AG08396 (cell line): ENCODE measurements around the gene TTC17.
"Not testable (repeated sequence)": the region's sequence is repeated elsewhere in the genome, so short reads cannot be mapped to it uniquely, and the experiment has no call there.

Experiments used
- DNase-seq: peaks from one replicate; pipeline ENCODE4 v3.0.0; 2012; ENCODE audit warnings: low spot score, mixed read lengths

TTC17 gene

DNA sequence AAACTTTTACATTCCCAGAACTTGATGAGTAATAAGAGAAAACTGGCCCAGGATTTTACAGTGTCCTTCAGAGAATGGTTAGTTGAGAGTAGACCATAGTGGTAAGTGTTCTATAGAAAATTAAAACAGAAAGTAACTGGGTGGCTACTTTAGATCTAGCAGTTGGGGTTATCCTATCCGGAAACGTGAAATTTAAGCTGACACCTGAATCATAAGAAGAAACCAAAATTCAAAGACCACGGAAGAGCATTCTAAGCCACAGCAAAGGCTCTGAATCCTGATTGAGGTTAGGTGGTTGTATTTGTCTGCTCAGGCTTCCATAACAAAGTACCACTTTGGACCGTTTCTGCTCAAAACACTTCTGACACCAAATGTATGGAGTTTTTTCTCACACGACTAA lies 34.0 kb downstream of the TTC17 start:
- no peak for DNase-seq

DNA sequence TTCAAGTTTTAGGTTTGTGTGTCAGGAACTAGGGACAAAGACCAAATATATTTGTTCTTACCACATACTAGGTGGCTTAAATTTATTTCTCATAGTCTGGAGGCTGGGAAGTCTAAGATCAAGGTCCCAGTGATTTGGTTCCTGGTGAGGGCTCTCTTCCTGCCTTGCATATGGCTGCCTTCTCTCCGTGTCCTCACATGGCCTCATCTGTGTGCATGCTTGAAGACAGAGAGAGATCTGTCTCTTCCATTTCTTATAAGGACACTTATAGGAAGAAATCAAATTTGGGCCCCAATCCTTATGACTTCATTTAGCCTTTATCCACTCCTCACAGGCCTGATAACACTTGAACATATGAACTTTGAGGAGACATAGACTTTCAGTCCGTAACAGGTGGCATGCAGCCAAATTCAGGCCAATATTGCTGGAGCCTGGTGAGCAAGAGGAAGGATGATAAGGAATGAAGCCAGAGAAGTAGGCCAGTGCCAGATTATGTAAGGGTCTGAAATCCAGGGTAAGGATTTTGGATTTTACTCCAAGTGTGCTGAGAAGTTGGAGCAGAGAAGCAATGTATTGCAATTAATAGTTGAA lies 35.1 kb downstream of the TTC17 start:
- DNase-seq: no peak

DNA sequence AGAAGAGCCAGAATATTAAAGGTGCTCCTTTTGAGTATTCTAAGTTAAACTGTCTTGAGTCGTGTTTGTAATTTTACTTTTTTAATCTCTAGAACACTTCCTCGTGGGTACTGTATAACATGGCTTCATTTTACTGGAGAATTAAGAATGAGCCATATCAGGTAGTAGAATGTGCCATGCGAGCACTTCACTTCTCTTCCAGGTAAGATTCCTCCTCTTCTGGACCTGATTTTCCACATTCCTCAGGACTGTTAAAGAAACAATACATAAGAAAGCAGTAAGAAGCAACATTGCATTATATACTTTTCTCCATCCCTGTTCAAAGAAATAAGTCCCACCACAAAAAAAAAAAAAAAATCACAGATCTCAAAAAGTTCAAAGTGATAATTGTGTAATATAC lies 37.9 kb downstream of the TTC17 start:
- DNase-seq: no peak

DNA sequence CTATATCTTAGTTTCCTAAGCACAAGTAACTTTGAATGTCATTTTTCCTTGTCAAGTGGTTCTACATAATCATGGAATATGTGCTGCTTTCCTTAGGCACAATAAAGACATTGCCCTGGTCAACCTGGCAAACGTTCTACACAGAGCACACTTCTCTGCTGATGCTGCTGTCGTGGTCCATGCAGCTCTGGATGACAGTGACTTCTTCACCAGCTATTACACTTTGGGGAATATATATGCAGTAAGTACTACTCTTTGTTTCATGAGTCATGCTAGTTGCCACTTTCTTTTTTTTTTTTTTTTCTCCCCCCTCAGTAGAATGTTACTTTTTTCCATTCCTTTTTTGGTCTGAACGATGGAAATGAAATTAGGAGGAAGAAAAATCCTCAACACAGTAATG lies 38.5 kb downstream of the TTC17 start:
- DNase-seq: no peak

DNA sequence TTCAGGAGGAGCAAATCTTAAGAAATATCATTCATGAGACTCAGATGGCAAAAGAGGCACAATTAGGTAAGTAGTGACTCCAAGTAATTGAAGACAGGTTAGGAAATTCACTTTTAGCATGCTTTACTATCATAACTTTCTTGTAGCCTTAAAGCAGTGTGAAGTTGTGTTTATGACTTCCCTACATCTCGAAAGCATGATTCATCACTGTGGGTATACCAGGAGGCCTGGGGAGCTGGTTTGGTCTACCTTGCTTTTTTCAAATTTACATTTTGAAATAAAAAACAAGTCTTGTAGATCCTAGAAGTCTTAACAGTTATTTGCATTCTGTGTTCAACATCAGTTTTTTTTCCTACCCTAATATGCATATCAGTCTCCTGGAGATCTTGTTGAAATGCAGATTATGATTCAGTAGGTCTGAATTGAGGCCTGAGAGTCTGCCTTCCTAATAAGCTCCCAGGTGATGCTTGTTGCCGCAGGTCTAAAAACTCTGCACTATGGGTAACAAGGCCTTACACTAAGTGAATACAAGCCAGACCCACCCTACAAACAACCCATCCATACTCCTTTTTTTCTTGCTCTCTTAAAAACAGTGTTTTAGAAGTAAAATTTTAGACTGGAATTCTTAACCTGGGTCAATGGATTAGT lies 41.4 kb downstream of the TTC17 start:
- no peak for DNase-seq

DNA sequence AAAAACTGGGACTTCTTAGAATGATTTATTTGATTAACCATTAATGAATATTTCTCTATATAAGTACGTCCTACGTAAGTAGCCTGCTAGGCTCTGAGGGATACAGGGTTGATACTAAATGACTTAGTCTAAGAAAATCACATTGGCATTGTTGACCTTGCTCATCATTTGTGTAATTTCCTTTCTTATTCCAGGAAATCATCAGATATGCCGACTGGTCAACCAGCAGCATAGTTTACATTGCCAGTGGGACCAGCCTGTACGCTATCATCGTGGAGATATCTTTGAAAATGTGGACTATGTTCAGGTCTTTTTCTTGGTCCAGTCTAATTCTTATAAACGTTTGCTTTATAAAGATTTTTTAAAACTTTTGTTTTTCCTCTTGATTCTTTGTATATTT lies 42.5 kb downstream of the TTC17 start:
- DNase-seq: no peak

DNA sequence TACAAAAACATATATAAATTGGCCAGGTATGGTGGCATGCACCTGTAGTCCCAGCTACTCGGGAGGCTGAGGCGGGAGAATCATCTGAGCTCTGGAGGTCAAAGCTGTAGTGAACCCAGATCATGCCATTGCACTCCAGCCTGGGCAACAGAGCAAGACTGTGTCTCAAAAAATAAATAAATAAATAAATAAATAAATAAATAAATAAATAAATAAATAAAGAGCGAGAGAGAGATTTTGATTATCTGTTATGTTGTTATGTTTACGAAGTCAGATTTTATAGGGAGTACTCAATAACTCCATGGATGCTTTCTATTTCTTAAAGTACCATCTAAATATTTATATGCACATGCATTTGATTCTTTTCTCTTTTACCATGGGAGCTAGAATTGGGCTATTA lies 43.1 kb downstream of the TTC17 start:
- not testable (repeated sequence) for DNase-seq

DNA sequence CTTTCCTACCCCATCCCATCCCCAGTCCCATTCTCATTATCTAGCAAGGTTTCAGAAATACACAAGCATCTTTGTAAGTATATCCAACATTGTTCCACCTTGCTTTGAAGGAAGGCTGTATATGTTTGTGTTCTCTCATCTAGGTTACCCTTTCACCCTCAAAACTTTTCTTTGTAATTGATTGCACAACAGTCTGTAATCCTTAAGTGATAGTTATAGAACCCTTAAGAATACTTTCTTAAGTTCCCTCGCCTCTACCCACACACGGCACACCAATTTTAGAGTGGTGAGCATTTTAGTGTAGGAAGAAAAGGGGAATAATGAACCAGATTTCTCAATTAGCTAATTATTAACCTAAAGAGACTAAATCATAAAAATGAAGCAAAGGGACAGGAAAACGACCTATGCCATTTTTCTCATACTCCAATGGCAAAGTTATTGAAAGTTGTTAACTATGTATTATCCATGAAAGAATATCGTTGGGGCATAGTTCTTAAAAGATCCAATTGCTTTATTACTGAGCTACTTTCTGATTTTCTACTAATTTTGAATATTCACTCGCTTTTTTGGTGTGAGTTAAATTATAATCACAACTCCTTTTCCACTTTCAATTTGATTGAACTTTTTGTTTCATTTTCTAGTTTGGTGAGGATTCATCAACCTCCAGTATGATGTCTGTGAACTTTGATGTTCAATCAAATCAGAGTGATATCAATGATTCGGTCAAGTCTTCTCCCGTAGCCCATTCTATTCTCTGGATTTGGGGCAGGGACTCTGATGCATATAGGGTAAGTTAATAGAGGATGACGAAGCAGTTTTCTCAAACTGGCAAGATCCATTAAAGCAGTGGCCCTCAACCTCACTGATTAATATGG lies 44.9 kb downstream of the TTC17 start:
- DNase-seq: no peak

DNA sequence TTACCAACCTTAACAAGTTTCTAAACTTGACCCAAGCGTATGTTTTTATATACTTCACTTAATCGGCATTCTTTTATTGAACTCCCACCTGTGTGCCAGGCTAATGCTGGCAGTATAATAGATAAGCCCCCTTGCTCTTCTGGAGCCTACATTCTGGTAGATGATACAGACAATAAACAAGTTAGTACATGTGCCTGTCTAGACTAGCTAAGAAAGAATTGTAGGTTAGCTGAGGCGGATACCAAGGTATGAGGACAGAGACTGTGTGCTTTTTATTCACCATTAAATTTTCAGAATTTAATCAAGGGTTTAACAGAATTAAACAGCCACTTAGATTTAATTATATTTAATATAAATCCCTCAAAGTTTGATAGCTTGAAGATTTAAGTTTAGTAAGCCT lies 45.7 kb downstream of the TTC17 start:
- DNase-seq: no peak

DNA sequence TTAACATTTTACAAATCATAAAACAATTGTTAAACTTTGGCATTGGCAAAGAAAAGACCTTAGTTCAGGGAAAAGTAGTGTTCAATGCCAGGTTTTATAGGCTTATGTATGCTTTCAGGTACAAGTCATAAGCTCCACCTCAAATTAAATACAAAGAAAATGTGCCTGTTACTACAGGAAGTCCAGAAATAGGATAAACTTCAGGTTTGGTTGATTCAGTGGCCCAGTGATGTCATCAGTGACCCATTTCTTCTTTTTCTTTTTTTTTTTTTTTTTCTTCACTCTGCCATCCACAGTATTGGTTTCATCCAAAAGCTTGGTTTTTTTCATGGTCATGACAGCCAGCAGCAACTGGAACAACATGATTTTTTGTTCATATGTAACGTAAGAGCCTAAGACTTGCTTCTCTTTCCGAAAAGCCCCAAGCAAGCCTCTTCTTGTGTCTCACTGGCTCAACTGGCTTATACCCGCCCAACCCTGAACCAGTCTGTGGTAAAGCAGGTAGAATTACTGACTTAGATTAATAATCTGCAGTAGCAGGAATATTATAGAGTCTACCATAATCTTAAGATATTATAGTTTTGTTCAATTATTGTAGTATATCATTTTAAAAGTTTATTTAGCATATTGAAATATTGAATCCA lies 46.2 kb downstream of the TTC17 start:
- no peak for DNase-seq

DNA sequence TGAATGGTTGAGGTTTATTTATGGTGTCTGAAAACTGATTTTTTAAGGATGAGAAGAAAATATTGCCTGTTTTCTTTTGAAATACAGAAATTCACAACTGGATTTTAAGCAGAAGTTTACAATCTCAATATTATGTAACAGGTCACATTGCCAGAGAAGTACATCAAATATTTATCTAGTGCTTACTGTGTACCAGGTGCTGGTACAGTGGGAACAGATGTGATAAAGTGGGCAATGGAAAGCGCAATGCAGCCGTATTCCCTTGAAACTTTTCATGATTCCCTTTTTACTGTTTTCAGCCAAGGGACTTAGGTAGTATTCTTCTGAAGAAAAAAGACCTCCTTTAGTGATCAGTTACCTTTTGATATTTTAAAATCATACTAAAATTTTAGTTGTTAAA lies 49.6 kb downstream of the TTC17 start:
- DNase-seq: no peak

DNA sequence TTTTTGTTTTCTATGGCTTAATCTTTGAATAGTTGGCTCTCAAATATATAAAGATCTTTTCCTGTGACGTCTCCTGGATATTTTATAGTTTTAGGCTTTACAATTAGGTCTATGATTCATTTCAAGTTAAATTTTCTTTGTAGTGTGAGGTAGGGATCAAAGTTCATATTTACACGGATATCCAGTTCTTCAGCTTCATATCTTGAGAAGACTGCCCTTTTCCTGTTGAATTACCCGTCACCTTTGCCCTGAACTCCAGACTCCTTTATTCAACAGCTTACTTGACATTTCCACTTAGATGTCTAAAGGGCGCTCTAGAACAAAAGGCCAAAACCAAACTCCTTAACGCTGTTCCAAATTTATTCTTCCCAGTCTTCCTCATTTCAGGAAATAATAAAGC lies 51.7 kb downstream of the TTC17 start:
- no peak for DNase-seq

DNA sequence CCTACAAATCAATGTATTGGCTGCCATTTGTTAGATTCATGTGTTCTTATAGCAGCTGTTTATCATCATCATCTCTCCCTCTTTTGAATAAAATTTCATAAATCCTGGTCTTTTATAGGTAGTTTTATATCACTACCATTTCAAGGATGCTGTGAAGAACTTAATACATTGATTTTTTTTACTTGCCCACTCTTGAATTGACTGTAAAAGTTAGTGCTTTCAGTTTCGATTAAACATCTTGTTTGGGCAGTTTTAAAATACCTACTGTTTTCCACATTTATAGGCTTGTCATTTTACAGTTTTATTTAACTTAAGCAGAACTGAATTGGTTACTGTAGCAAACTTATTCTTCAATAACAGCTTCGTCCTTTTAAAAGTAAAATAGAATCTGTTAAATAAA lies 59.5 kb downstream of the TTC17 start:
- DNase-seq: no peak

DNA sequence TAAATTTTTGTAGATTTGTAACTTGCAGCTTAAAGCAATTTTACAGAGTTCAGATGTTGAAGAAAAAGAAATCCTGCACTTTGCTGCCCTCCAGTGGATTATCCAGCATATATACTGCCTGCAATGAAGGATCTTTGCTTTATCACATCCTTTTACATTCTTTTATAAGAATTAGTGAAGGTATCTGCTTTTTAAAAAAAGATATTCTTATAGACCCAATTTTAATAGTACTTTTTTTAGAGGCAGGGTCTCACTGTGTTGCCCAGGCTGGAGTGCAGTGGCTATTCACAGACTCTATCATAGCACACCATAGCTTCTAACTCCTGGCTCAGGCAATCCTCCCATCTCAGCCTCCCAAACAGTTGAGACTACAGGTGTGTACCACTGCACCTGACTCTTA lies 60.7 kb downstream of the TTC17 start:
- DNase-seq: peak; percentile 29

DNA sequence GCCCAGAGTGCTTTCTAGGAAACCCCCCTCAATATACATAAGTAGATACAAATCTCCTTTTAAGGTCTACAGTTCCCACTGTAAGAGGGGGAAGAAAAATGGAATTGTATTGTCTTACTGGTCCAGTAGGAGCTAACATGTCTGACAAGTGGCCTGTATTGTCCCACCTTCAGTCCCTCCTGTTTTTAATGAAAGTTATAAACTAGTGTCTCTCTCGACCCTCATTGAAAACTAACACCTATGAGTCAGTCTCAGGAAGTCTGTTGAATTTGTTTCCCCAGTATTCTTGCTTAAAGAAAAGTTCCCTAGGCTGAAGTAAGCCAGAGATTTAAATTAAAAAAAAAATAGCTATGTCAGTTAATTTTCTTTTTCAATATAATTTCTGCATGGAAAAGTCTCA lies 69.3 kb downstream of the TTC17 start:
- DNase-seq: no peak

DNA sequence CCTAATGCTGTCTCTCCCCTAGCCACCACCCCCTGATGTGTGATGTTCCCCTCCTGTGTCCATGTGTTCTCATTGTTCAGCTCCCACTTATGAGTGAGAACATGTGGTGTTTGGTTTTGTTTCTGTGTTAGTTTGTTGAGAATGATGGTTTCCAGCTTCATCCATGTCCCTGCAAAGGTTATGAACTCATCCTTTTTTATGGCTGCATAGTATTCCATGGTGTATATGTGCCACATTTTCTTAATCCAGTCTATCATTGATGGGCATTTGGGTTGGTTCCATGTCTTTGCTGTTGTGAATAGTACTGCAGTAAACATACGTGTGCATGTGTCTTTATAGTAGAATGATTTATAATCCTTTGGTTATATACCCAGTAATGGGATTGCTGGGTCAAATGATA lies 72.2 kb downstream of the TTC17 start:
- not testable (repeated sequence) for DNase-seq

DNA sequence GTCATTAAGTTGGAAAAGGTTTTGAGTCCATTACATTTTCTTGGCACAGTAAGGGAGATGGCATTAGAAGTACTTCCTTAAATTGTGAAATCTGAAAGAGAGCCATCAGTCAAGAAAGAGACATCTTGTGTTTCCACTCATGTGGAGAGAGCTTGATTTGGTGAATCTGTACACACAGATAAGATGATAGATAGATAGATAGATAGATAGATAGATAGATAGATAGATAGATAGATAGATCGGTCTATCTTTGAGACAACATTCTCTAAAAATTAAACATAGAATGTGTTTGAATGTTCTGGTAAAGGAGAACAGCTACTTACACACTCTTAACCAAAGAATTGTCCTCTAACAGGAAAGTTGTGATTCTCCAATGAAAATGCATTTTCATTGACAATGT lies 76.2 kb downstream of the TTC17 start:
- DNase-seq: no peak

DNA sequence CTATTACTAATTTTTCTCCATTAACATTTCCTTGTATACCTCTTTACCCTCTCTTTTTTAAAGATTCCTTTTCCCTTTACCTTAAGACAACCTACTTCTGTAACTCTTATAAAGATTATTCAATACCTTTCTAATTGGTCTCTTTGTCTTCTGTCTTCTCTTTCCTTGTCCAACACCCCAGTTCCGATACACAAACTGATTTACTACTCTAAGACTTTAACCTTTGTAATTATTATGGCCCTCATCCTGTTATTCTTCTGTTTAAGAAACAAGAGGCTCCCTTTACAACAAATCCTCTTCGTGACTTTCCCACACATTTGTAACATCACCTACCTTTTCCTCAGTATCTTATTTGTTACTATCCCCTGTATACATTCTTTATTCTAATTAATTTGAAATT lies 81.8 kb downstream of the TTC17 start:
- DNase-seq: no peak

DNA sequence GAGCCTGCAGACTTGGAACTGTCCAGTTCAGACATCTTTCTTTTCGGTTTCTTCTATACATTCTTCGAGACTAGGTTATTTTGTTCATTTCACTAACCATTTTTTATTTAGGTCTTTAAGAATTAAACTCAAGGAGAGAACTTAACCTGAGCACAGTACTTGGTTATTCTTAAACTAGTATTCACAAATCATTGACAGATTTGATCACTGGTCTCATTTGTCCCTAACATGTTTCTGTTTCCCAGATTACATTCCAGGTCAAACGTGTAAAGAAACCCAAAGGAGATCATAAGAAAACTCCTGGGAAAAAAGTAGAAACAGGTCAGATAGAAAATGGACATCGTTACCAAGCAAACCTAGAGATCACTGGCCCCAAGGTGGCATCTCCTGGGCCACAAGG lies 85.1 kb downstream of the TTC17 start:
- no peak for DNase-seq

DNA sequence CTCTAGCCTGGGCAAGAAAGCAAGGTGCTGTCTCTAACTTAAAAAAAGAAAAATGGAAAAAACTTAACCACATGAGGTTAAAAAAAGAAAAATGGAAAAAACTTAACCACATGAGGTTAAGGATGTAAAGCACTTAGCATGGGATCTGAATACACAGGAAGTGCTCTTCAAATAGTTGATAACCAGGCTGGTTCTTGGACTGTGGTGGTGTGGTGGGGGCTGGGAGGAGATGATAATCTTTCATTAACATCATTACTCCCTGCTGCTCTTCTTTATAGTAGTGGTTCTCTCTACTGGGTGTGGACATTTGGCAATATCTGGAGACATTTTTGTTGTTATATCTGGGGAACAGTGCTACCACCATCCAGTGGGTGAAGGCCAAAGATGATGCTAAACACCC lies 88.4 kb downstream of the TTC17 start:
- DNase-seq: no peak

DNA sequence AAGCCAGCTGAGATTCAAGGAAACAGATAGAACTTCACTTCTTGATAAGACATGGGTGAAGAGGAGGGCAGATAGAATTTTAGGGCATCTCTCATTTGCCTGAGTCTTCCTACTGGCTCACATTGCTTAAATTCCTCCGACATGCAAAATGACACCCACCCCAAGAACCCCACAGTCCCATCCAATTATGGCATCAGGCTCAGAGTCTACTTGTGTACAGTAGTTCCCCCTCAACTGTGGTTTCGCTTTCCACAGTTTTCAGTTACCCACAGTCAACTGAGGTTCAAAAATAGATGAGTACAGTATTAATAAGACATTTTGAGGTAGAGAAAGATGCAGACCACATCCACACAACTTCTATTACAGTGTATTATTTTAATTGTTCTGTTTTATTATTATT lies 99.8 kb downstream of the TTC17 start:
- DNase-seq: no peak

DNA sequence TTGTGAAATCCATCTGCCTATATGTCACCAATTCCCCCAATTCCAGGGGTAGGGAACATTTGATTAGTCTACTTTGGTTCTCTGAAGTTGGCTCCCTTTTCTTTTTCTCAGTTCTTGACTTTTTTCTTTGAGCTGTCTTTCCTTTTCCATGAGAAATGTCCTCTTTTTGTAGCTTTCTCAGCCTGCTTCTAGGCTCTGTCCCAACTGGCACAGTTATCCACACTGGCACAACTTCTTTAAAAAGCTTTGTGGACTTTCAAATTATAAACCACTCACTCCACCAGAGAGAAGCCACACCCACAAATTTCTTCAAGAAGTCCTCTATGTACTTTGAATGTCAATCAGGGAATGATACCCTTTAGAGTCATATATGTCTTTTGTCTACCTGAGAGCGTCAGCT lies 100.5 kb downstream of the TTC17 start:
- DNase-seq: no peak

DNA sequence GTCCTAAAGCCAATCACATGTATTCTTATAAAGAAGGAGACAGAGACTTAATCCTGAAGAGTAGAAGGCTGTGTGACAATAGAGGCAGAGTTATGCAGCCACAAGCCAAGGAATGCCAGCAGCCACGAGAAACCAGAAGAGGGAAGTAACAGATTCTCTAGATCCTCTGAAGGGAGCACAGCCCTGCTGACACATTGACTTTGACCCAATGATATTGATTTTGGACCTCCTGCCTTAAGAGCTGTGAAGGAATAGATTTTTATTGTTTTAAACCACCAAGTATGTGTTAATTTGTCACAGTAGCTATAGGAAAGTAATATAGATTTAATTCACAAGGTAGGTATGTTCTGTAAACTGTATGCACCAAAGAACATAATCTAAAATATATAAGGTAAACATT lies 103.6 kb downstream of the TTC17 start:
- no peak for DNase-seq
